GM20000 (cell line): Measurements from ENCODE around the gene COL23A1.

Experiments
- DNase-seq: peaks from one replicate; pipeline ENCODE4 v3.0.0; 2012; ENCODE audit warnings: low spot score
- TF ChIP-seq, protein P1 (sequence below): IDR thresholded peaks from 2 replicates; pipeline ENCODE4 v1.5.1; 2012; ENCODE audit warnings: mild to moderate bottlenecking, control low read depth; ENCODE audit errors: extremely low read depth, missing control alignments

Gene COL23A1

DNA sequence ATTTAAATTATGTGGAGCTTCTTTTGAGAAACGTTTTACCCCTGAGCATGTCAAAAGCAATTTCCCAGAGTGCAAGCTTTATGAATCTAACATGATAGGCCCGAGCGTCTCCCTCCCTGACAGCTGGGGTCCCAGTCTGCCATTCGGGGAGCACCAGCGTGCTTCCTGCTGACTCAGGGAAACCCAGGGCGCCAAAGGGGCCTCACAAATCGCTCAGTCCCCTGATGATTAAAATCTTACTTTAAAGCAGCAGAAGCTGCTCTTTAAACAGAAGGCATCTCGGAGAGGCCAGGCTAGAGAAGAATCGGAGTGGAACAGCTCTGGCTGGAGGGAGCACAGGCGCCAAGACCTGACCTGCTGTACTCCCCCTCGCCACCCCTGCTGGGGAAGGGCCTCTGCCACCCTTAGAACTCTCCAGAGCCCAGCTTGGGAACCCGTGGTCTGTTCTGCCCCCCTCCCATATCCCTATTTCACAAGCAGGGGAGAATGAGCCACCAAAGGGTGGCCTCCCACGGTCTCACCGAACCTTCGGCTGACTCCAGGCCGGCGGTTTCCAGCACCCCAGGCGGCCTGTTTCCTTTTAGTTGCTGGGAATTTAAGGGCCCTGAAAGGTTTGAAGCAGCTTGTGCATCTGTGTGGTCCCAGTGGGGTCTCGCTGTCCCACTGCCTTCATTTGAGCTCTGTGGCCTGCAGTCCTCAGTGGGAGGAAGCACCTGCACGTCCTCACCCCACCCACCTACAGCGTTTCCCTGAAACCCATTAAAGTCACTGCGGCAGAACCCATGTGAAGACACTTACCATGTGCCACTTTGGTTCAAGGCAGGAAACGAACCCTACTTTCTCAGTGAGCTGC, 147.6 kb downstream of the COL23A1 start:
- TF ChIP-seq, protein P1, sequence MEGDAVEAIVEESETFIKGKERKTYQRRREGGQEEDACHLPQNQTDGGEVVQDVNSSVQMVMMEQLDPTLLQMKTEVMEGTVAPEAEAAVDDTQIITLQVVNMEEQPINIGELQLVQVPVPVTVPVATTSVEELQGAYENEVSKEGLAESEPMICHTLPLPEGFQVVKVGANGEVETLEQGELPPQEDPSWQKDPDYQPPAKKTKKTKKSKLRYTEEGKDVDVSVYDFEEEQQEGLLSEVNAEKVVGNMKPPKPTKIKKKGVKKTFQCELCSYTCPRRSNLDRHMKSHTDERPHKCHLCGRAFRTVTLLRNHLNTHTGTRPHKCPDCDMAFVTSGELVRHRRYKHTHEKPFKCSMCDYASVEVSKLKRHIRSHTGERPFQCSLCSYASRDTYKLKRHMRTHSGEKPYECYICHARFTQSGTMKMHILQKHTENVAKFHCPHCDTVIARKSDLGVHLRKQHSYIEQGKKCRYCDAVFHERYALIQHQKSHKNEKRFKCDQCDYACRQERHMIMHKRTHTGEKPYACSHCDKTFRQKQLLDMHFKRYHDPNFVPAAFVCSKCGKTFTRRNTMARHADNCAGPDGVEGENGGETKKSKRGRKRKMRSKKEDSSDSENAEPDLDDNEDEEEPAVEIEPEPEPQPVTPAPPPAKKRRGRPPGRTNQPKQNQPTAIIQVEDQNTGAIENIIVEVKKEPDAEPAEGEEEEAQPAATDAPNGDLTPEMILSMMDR: no peak
- no peak for DNase-seq

DNA sequence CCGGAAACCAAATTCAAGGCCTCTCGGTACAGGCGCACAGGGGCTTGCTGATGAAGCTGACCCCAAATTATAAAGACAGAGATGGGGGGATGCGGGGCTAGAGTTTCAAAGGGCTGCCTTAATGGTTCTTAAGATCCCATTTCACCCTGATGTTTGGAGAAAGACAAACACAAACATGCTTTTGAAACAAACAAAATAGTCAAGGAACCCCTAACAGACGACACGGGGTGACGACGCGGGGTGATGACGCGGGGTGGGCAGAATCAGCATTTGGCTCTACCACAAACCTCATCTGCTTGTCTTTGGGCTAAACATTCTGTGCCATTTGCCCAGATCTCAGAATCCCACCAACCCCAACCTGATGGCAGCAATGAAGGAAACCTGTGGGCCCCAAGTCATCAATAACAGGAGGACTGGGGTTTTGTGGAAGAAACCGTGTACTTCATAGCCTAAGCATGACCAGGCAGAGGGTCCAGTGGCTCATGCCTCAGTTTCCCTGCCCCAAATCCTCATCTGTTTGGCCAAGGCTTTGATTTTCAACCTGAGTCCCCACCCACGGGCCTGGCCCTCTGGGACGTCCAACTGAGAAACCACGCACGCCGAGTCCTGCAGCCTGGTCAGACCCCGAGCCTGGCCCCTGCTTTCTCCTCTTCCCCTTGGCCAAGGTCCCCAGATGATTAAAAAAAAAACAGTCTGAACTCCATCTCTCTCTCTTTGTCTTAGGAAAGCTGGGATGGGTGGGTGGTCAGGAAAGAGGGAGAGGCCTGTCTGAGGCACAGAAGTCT, 148.5 kb downstream of the COL23A1 start:
- TF ChIP-seq, protein P1: no peak
- DNase-seq: no peak

DNA sequence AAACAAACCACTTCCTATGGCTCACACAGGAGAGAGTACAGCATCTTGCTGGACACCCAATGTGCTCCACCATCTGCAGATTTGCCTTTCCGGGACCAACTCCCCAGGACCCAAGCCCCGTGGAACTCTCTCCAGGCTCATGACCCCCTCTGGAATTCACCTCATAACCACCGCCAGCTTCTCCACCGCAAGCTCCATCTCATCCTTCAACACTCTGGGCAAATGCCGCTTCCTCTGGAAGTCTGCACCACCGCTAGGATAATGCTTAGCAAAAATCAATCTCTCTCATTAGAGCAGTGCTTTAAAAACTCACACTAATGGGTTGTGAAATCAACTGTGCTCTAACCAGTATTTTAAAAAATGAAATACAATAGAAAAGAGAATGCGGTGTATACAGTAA, 150.0 kb downstream of the COL23A1 start:
- DNase-seq: no peak
- TF ChIP-seq, protein P1: no peak

DNA sequence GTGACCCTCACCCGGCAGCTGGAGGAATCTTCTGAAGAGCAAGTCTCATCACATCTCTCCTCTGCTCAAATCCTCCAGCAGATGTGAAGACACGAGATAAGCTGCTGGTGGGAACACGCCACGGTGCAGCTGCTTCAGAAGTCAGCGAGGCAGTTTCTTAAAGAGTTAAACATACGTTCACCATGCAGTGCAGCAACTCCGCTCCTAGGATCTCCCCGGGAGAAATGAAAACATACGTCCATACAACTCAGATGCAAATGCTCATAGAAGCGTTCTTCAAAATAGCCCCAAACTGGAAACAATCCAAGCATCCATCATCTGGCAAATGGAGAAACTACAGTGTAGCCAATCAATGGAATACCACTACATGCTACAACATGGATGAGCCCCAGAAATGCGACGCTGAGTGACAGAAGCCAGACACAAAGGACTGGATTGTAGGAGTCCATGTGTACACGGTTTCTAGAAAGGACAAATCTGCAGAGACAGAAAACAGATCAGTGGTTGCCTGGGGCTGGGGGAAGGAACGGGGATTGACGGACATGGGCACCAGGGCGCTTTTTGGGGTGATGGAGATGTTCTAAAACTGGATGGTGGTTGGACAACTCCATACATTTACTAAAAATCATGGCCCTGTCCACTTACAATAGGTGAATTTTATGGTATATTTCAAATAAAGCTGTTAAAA, 150.6 kb downstream of the COL23A1 start:
- TF ChIP-seq, protein P1: no peak
- no peak for DNase-seq

DNA sequence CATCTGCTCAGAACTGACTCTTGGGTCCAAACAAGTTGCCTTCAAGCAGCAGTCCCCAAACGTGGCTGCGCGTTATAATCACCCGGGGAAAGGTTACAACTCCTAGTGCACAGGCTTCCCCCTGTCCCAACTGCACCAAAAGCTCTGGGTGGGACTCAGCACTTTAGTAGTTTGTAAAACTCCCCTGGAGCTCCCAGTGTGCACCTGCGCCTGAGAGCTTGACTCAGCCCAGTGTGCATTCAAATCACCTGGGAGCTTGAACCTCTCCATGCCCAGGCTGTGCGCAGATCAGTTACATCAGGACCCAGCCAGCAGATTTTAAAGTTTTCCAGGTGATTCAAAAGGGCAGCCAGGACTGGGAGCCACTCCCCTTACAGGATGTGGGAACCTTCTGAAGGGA, 151.4 kb downstream of the COL23A1 start:
- TF ChIP-seq, protein P1: no peak

DNA sequence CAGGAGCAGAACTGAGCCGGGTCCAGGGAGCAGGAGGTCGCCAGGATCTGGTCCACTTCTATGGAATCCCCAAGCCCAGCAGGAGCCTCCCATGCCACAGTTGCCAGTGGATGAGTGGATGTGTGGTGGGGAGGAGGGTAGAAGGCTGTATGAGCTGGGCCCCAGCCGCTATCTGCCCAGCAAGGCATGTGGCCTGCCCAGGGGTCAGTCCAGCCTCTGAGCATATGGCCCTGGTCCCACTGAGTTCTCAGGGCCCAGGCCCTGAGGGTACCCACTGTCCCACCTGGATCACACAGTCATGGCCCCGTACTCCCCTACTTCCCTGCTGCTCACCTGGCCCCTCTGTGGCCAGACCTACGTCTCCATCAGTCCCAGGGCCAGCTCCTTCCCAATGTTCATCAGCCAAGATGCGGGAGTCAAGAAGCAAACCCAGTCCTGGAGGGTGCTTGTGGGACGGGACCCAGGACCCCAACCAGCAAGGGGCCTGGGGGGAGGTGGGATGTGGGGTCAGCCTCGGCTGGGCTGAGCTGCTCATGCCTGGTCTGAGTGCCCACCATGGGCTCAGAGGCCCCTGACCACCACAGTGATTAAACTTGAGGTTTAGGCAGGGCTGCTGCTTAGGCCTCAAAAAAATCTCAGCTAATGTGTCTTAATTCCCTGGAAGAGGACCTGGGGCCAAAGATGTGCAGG, 152.7 kb downstream of the COL23A1 start:
- TF ChIP-seq, protein P1: no peak
- DNase-seq: no peak

More for the DNA sequence above, 151.4 kb downstream of the COL23A1 start:
- DNase-seq: no peak
